Skeletal muscle tissue (tissue), 4 donors: Measurements from ENCODE around the gene MYO3B. TPM values are rescaled to one million over a fixed set of nuclear protein-coding genes. Genes with fewer than 3 reads are reported as not detected.

Experiments
- H3K27ac ChIP-seq: one replicate; pipeline ENCODE4 v1.7.0; 2013; ENCODE audit warnings: mild to moderate bottlenecking, low read depth, low read length, inconsistent platforms
- H3K27me3 ChIP-seq, 3 donors: one replicate each; pipeline ENCODE4 v1.7.0; 2013; ENCODE audit warnings: low read length in 3 of 3; ENCODE audit not compliant: control insufficient read depth in 3 of 3, insufficient read depth in 3 of 3
- H3K36me3 ChIP-seq, 3 donors: one replicate each; pipeline ENCODE4 v1.7.0; 2013; ENCODE audit warnings: low read length in 3 of 3; ENCODE audit not compliant: control insufficient read depth in 3 of 3, insufficient read depth in 3 of 3
- H3K4me1 ChIP-seq, 3 donors: one replicate each; pipeline ENCODE4 v1.7.0; 2013; ENCODE audit warnings: low read length in 3 of 3, mild to moderate bottlenecking in 3 of 3; ENCODE audit not compliant: control insufficient read depth in 3 of 3, insufficient read depth in 3 of 3
- H3K4me3 ChIP-seq, 3 donors: one replicate each; pipeline ENCODE4 v1.7.0; 2013; ENCODE audit warnings: low read length in 3 of 3
- H3K9ac ChIP-seq, 3 donors: one replicate each; pipeline ENCODE4 v1.7.0; 2013; ENCODE audit warnings: low read length in 3 of 3, mild to moderate bottlenecking in 3 of 3, moderate library complexity in 2 of 3, low read depth in 1 of 3
- H3K9me3 ChIP-seq, 3 donors: one replicate each; pipeline ENCODE4 v1.7.0; 2013; ENCODE audit warnings: low read length in 3 of 3; ENCODE audit not compliant: control insufficient read depth in 3 of 3
- total RNA-seq: library from RNA; depleted of rRNA; stranded (reverse); fragments of >200 nt; gene quantifications from one replicate; pipeline ENCODE4 v1.2.3, GENCODE V29; 2014
- donor health status: Osteomylitis.

The MYO3B gene
- total RNA-seq, 1 donor from 2014 or later, result under 0.01 TPM

GRCh38 chr2:170359466-170359865 lies 181.5 kb downstream of the MYO3B start:
- no peaks in the 10 kb centered on the region for H3K9me3 ChIP-seq
- H3K36me3 ChIP-seq, result no peaks in the 10 kb centered on the region
- no peak overlapping the region for H3K9ac ChIP-seq
- peaks cover 3 to 5% (median 4%) of the 10 kb centered on the region in 3 donors for H3K27me3 ChIP-seq
- H3K4me1 ChIP-seq, result no peaks in the 10 kb centered on the region
- no peak overlapping the region for H3K27ac ChIP-seq
- H3K4me3 ChIP-seq, result no peak overlapping the region

GRCh38 chr2:170360546-170361089 lies 182.7 kb downstream of the MYO3B start:
- Histone ChIP-seq H3K27me3 (peaks cover 8 to 11% (median 10%) of the 10 kb centered on the region in 3 donors), H3K9ac (no peak overlapping the region), H3K36me3 (no peaks in the 10 kb centered on the region), H3K27ac (no peak overlapping the region), H3K9me3 (no peaks in the 10 kb centered on the region), H3K4me1 (no peaks in the 10 kb centered on the region), H3K4me3 (no peak overlapping the region)

- H3K27me3 ChIP-seq, result peaks cover 10 to 11% (median 10%) of the 10 kb centered on the region in 3 donors
- no peak overlapping the region for H3K4me3 ChIP-seq
- no peaks in the 10 kb centered on the region for H3K4me1 ChIP-seq
- no peaks in the 10 kb centered on the region for H3K36me3 ChIP-seq
- H3K9ac ChIP-seq, result no peak overlapping the region
- H3K27ac ChIP-seq, result no peak overlapping the region
- no peaks in the 10 kb centered on the region for H3K9me3 ChIP-seq
Observed at GRCh38 chr2:170361090-170361936, 183.4 kb downstream of the MYO3B start.

GRCh38 chr2:170362313-170362870 lies 184.4 kb downstream of the MYO3B start:
- Histone ChIP-seq H3K9ac (no peak overlapping the region), H3K4me1 (no peaks in the 10 kb centered on the region), H3K9me3 (no peaks in the 10 kb centered on the region), H3K4me3 (no peak overlapping the region), H3K27ac (no peak overlapping the region), H3K27me3 (peaks cover 10 to 13% (median 11%) of the 10 kb centered on the region in 3 donors), H3K36me3 (no peaks in the 10 kb centered on the region)

- Histone ChIP-seq H3K9me3 (no peaks in the 10 kb centered on the region), H3K4me1 (no peaks in the 10 kb centered on the region), H3K27ac (no peak overlapping the region), H3K27me3 (peaks cover 11 to 17% (median 13%) of the 10 kb centered on the region in 3 donors), H3K4me3 (no peak overlapping the region), H3K36me3 (no peaks in the 10 kb centered on the region), H3K9ac (no peak overlapping the region)
Observed at GRCh38 chr2:170362871-170363631, 185.1 kb downstream of the MYO3B start.

GRCh38 chr2:170365003-170365402 lies 187.1 kb downstream of the MYO3B start:
- no peak overlapping the region for H3K27ac ChIP-seq
- no peak overlapping the region for H3K4me3 ChIP-seq
- H3K27me3 ChIP-seq, result peaks cover 11 to 24% (median 16%) of the 10 kb centered on the region in 3 donors
- no peaks in the 10 kb centered on the region for H3K36me3 ChIP-seq
- H3K9me3 ChIP-seq, result no peaks in the 10 kb centered on the region
- H3K9ac ChIP-seq, result no peak overlapping the region
- H3K4me1 ChIP-seq, result no peaks in the 10 kb centered on the region

GRCh38 chr2:170365686-170366085 lies 187.7 kb downstream of the MYO3B start:
- Histone ChIP-seq H3K27ac (no peak overlapping the region), H3K4me1 (no peaks in the 10 kb centered on the region), H3K36me3 (no peaks in the 10 kb centered on the region), H3K4me3 (no peak overlapping the region), H3K9me3 (no peaks in the 10 kb centered on the region), H3K27me3 (peaks cover 11 to 24% (median 16%) of the 10 kb centered on the region in 3 donors), H3K9ac (no peak overlapping the region)

- Histone ChIP-seq H3K4me3 (no peak overlapping the region), H3K9ac (no peak overlapping the region), H3K4me1 (no peaks in the 10 kb centered on the region), H3K27me3 (peaks cover 7 to 22% (median 21%) of the 10 kb centered on the region in 3 donors), H3K36me3 (no peaks in the 10 kb centered on the region), H3K27ac (no peak overlapping the region), H3K9me3 (no peaks in the 10 kb centered on the region)
Observed at GRCh38 chr2:170368370-170368769, 190.4 kb downstream of the MYO3B start.

GRCh38 chr2:170369228-170369627 lies 191.3 kb downstream of the MYO3B start:
- Histone ChIP-seq H3K27me3 (peaks cover 7 to 22% (median 21%) of the 10 kb centered on the region in 3 donors), H3K4me3 (no peak overlapping the region), H3K9ac (no peak overlapping the region), H3K27ac (no peak overlapping the region), H3K4me1 (no peaks in the 10 kb centered on the region), H3K36me3 (no peaks in the 10 kb centered on the region), H3K9me3 (no peaks in the 10 kb centered on the region)
